K562 (cell line): ENCODE data around the gene OR6S1. TPM values are rescaled to one million over a fixed set of nuclear protein-coding genes. Genes with fewer than 3 reads are reported as not detected.

Experiments used
- ELF1 ChIP-seq: fragments of 200-800 bp; sonication (Bioruptor generic); IDR thresholded peaks from 2 replicates; pipeline ENCODE4 v1.6.1; 2016; ENCODE audit warnings: missing genetic modification characterization, missing compliant biosample characterization
- RAD21 ChIP-seq, 2 experiments: fragments of 250-450 bp in 1 of 2; fragments of 450-650 bp in 1 of 2; sonication (Bioruptor Pico) in 1 of 2; formaldehyde crosslinking in 1 of 2; IDR thresholded peaks in 1 of 2; conservative IDR thresholded peaks in 1 of 2; 2 replicates each; pipeline versions ENCODE4 v1.4.0 to v1.8.0; 2020 to 2022; ENCODE audit warnings: mild to moderate bottlenecking in 2 of 2, moderate library complexity in 1 of 2
- SMC3 ChIP-seq: conservative IDR thresholded peaks from 2 replicates; pipeline ENCODE4 v1.6.1; 2011; ENCODE audit warnings: low read depth, low read length, improper control_type of control experiment; ENCODE audit not compliant: insufficient read depth
- STAG1 ChIP-seq: sonication (generic); formaldehyde crosslinking; IDR thresholded peaks from 2 replicates; pipeline ENCODE4 v1.5.0; 2020; ENCODE audit warnings: missing genetic modification reagents, borderline replicate concordance
- TAF7 ChIP-seq: fragments of 450-650 bp; IDR thresholded peaks from 2 replicates; pipeline ENCODE4 v1.6.1; 2016; ENCODE audit warnings: missing genetic modification characterization, missing compliant biosample characterization
- ZNF146 ChIP-seq: IDR thresholded peaks from one replicate; pipeline ENCODE4 v1.6.1; 2018; ENCODE audit warnings: missing compliant biosample characterization; ENCODE audit not compliant: unreplicated experiment
- polyA plus RNA-seq, 8 experiments: library from polyadenylated mRNA; depleted of rRNA in 4 of 8; stranded (reverse) in 5 of 8; unstranded in 3 of 8; fragments of >200 nt; fragmentation: Nextera tagmentation in 2 of 8; fragmentation: Illumina TruSeq in 1 of 8; extraction: Ambion mirVana in 2 of 8; extraction: Trizol in 1 of 8; gene quantifications; 2 replicates each; pipeline versions ENCODE4 v1.2.1 to v1.2.3, GENCODE V29; 2011 to 2014; ENCODE audit warnings: inconsistent platforms in 1 of 8, missing spikeins in 1 of 8
- total RNA-seq, 7 experiments: library from RNA; depleted of rRNA in 6 of 7; stranded (reverse); fragments of >200 nt in 6 of 7; fragmentation: Illumina TruSeq in 2 of 7; extraction: Trizol in 2 of 7; gene quantifications; 2 replicates each; pipeline versions ENCODE4 v1.2.1 to v1.2.3, GENCODE V29; 2011 to 2021; ENCODE audit warnings: low replicate concordance in 1 of 7
- TF ChIP-seq, protein P1 (sequence below): fragments of 450-650 bp; IDR thresholded peaks from 2 replicates; pipeline ENCODE4 v1.6.1; 2018; ENCODE audit not compliant: partially characterized antibody
- TF ChIP-seq, protein P2 (sequence below): sonication (generic); formaldehyde crosslinking; IDR thresholded peaks from 2 replicates; pipeline ENCODE4 v1.8.1; 2022; ENCODE audit warnings: missing genetic modification reagents
- TF ChIP-seq, protein P3 (sequence below), 3 experiments: IDR thresholded peaks in 2 of 3; conservative IDR thresholded peaks in 1 of 3; 2 replicates each; pipeline ENCODE4 v1.5.1; 2011 to 2012; ENCODE audit warnings: low read length in 3 of 3, mild to moderate bottlenecking in 3 of 3, control low read depth in 2 of 3, improper control_type of control experiment in 1 of 3, inconsistent platforms in 1 of 3, low read depth in 1 of 3, mixed read lengths in 1 of 3, moderate library complexity in 1 of 3; ENCODE audit not compliant: insufficient read depth in 2 of 3
- TF ChIP-seq, protein P4 (sequence below): sonication (generic); formaldehyde crosslinking; IDR thresholded peaks from 2 replicates; pipeline ENCODE4 v1.8.0; 2022; ENCODE audit warnings: mild to moderate bottlenecking, missing genetic modification reagents

Gene OR6S1
- total and polyA plus RNA-seq, 9 of the 15 experiments (the other 6 are each of a cell fraction or from before 2014, with no cell fraction given), result not detected

DNA sequence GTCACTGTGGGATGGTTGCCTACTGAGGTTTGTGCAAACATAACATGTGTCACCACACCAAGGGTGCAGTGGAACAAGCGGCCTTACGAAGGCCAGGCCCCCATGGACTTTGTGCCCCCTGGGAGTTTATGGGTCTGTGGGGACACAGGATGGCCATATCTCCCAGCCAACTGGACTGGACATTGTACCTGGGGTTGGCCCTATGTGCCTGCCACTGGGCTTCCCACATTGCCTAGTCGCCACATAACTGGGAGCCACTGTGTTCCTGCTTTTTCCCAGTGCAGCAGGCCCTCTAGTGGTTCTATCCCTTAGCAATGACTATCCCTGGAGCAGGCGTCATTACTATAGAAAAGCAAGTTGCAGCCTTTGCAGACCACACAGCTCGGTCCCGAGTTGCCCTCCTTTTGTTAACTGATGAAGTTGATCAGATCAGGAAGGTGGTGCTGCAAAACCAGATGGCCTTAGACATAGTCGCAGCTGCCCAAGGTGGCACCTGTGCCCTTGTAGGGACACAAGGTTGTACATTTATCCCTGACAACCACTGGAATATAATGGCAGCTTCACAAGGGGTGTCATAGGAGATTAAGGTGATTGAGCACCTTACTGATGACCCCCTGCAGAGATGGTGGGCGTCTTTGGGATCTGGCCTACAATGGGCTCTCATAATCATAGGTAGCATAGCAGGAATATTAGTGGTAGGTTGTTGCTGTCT lies 35.1 kb downstream of the OR6S1 start (continued):
- TF ChIP-seq, protein P1, sequence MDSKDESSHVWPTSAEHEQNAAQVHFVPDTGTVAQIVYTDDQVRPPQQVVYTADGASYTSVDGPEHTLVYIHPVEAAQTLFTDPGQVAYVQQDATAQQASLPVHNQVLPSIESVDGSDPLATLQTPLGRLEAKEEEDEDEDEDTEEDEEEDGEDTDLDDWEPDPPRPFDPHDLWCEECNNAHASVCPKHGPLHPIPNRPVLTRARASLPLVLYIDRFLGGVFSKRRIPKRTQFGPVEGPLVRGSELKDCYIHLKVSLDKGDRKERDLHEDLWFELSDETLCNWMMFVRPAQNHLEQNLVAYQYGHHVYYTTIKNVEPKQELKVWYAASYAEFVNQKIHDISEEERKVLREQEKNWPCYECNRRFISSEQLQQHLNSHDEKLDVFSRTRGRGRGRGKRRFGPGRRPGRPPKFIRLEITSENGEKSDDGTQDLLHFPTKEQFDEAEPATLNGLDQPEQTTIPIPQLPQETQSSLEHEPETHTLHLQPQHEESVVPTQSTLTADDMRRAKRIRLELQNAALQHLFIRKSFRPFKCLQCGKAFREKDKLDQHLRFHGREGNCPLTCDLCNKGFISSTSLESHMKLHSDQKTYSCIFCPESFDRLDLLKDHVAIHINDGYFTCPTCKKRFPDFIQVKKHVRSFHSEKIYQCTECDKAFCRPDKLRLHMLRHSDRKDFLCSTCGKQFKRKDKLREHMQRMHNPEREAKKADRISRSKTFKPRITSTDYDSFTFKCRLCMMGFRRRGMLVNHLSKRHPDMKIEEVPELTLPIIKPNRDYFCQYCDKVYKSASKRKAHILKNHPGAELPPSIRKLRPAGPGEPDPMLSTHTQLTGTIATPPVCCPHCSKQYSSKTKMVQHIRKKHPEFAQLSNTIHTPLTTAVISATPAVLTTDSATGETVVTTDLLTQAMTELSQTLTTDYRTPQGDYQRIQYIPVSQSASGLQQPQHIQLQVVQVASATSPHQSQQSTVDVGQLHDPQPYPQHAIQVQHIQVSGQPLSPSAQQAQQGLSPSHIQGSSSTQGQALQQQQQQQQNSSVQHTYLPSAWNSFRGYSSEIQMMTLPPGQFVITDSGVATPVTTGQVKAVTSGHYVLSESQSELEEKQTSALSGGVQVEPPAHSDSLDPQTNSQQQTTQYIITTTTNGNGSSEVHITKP, result no peak
- TF ChIP-seq ELF1 (tag), result no peak
- TF ChIP-seq, protein P2, sequence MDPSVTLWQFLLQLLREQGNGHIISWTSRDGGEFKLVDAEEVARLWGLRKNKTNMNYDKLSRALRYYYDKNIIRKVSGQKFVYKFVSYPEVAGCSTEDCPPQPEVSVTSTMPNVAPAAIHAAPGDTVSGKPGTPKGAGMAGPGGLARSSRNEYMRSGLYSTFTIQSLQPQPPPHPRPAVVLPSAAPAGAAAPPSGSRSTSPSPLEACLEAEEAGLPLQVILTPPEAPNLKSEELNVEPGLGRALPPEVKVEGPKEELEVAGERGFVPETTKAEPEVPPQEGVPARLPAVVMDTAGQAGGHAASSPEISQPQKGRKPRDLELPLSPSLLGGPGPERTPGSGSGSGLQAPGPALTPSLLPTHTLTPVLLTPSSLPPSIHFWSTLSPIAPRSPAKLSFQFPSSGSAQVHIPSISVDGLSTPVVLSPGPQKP (CRISPR knock-in tag), result no peak
- TF ChIP-seq RAD21 (CRISPR knock-in tag; conservative IDR thresholded peaks at IDR 0.05 in 1 of 2, IDR thresholded peaks at IDR 0.05 in 1 of 2), result peak; percentile 78 to 91
- TF ChIP-seq ZNF146 (CRISPR knock-in tag), result no peak
- TF ChIP-seq, protein P3, sequence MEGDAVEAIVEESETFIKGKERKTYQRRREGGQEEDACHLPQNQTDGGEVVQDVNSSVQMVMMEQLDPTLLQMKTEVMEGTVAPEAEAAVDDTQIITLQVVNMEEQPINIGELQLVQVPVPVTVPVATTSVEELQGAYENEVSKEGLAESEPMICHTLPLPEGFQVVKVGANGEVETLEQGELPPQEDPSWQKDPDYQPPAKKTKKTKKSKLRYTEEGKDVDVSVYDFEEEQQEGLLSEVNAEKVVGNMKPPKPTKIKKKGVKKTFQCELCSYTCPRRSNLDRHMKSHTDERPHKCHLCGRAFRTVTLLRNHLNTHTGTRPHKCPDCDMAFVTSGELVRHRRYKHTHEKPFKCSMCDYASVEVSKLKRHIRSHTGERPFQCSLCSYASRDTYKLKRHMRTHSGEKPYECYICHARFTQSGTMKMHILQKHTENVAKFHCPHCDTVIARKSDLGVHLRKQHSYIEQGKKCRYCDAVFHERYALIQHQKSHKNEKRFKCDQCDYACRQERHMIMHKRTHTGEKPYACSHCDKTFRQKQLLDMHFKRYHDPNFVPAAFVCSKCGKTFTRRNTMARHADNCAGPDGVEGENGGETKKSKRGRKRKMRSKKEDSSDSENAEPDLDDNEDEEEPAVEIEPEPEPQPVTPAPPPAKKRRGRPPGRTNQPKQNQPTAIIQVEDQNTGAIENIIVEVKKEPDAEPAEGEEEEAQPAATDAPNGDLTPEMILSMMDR (IDR thresholded peaks at IDR 0.05 in 2 of 3, conservative IDR thresholded peaks at IDR 0.05 in 1 of 3; ENCODE audit: insufficient read depth in 2 of 3, low read depth in 1 of 3, low read length in 3 of 3), result peak; percentile 64 to 72 (median 71)
- no peak for TF ChIP-seq TAF7 (tag)
- TF ChIP-seq, protein P4, sequence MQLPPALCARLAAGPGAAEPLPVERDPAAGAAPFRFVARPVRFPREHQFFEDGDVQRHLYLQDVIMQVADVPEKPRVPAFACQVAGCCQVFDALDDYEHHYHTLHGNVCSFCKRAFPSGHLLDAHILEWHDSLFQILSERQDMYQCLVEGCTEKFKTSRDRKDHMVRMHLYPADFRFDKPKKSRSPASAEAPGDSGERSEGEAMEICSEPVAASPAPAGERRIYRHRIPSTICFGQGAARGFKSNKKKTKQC, result no peak
- TF ChIP-seq SMC3, result peak; percentile 52
- TF ChIP-seq STAG1, result peak; percentile 74; the same call in 1 of the 2 replicates
